B cell (primary cell): ENCODE data around the gene PDE6H. TPM values are rescaled to one million over a fixed set of nuclear protein-coding genes. Genes with fewer than 3 reads are reported as not detected.

Source experiments
- ATAC-seq: fragments of 200-7000 bp; cut with Tn5 transposase; one replicate; pipeline ENCODE4 v1.10.0; 2021; ENCODE audit warnings: low read depth, mild to moderate bottlenecking, moderate number of reproducible peaks, moderate library complexity
- CTCF ChIA-PET: fragments of 350-600 bp; sonication (Branson Sonifier 250); formaldehyde crosslinking; loops from one replicate; lab custom pipeline; 2021; ENCODE audit warnings: antibody characterized with exemption, inconsistent platforms; lab: Charles Lee
- POLR2A ChIA-PET: fragments of 350-600 bp; sonication (Branson Sonifier 250); formaldehyde crosslinking; loops from one replicate; lab custom pipeline; 2021; ENCODE audit warnings: antibody characterized with exemption; lab: Charles Lee
- DNase-seq: peaks from one replicate; pipeline ENCODE4 v3.0.0; 2013
- H2AFZ ChIP-seq: 2 replicates; pipeline ENCODE4 v1.6.1; 2012; ENCODE audit warnings: mild to moderate bottlenecking, low read depth, low read length; ENCODE audit not compliant: insufficient read depth, poor library complexity, severe bottlenecking
- H3K27ac ChIP-seq, 2 donors: 1 replicate in 1 of 2; 2 replicates in 1 of 2; pipeline ENCODE4 v1.5.1; 2012 to 2013; ENCODE audit warnings: low read length in 2 of 2, mild to moderate bottlenecking in 2 of 2, moderate library complexity in 1 of 2
- H3K27me3 ChIP-seq, 4 experiments: fragments of 200-600 bp in 1 of 4; sonication (generic) in 1 of 4; replicated peaks in 1 of 4; 1 replicate in 2 of 4; 2 replicates in 2 of 4; pipeline versions ENCODE4 v1.6.1 to v1.7.0; 2013 to 2016; ENCODE audit warnings: low read length in 3 of 4, mild to moderate bottlenecking in 2 of 4, mixed read lengths in 1 of 4, moderate library complexity in 1 of 4; ENCODE audit not compliant: insufficient read depth in 4 of 4, control insufficient read depth in 3 of 4; ENCODE audit errors: control extremely low read depth in 1 of 4
- H3K36me3 ChIP-seq, 2 experiments: replicated peaks in 1 of 2; 1 replicate in 1 of 2; 2 replicates in 1 of 2; pipeline versions ENCODE4 v1.6.1 to v1.7.1; 2013; ENCODE audit warnings: low read length in 1 of 2; ENCODE audit not compliant: insufficient read depth in 2 of 2, control insufficient read depth in 1 of 2; ENCODE audit errors: control extremely low read depth in 1 of 2, extremely low read depth in 1 of 2
- H3K4me1 ChIP-seq, 2 donors: fragments of 200-600 bp in 1 of 2; sonication (generic) in 1 of 2; 1 replicate in 1 of 2; 2 replicates in 1 of 2; pipeline versions ENCODE4 v1.5.1 to v1.6.1; 2013 to 2017; ENCODE audit warnings: low read length in 2 of 2; ENCODE audit not compliant: control insufficient read depth in 2 of 2, insufficient read depth in 2 of 2
- H3K4me2 ChIP-seq: replicated peaks from 2 replicates; pipeline ENCODE3; 2012; ENCODE audit warnings: mild to moderate bottlenecking, low read depth, low read length; ENCODE audit not compliant: poor library complexity, severe bottlenecking
- H3K4me3 ChIP-seq, 5 experiments: fragments of 200-600 bp in 1 of 5; sonication (generic) in 1 of 5; 1 replicate in 3 of 5; 2 replicates in 2 of 5; pipeline versions ENCODE4 v1.5.1 to v1.7.0; 2011 to 2016; ENCODE audit warnings: low read length in 4 of 5, mild to moderate bottlenecking in 4 of 5, low read depth in 2 of 5, control low read depth in 1 of 5, moderate library complexity in 1 of 5; ENCODE audit not compliant: insufficient read depth in 1 of 5; ENCODE audit errors: control extremely low read depth in 1 of 5, extremely low read depth in 1 of 5
- H3K79me2 ChIP-seq: fragments of 200-600 bp; sonication (generic); one replicate; pipeline ENCODE4 v1.6.0; 2016; ENCODE audit warnings: low read length; ENCODE audit not compliant: control insufficient read depth, insufficient read depth
- H3K9ac ChIP-seq: fragments of 200-600 bp; sonication (generic); 2 replicates; pipeline ENCODE4 v1.6.1; 2017; ENCODE audit warnings: mild to moderate bottlenecking, low read length, moderate library complexity
- H3K9me3 ChIP-seq, 3 donors: one replicate each; pipeline versions ENCODE4 v1.6.1 to v1.7.1; 2013; ENCODE audit warnings: low read length in 2 of 3; ENCODE audit not compliant: control insufficient read depth in 2 of 3, insufficient read depth in 1 of 3; ENCODE audit errors: control extremely low read depth in 1 of 3
- H4K20me1 ChIP-seq: 2 replicates; pipeline ENCODE4 v1.6.0; 2012; ENCODE audit warnings: mild to moderate bottlenecking, low read length; ENCODE audit not compliant: insufficient read depth, control insufficient read depth, poor library complexity, severe bottlenecking
- H3K27ac Mint-ChIP-seq: one replicate; pipeline ENCODE4 v1.8.0; 2021; ENCODE audit warnings: mixed read lengths
- H3K27me3 Mint-ChIP-seq: one replicate; pipeline ENCODE4 v1.8.0; 2021; ENCODE audit warnings: mixed read lengths
- H3K4me1 Mint-ChIP-seq: one replicate; pipeline ENCODE4 v1.8.0; 2021; ENCODE audit warnings: mixed read lengths
- H3K4me3 Mint-ChIP-seq: one replicate; pipeline ENCODE4 v1.8.0; 2021; ENCODE audit warnings: mixed read lengths
- H3K9me3 Mint-ChIP-seq: one replicate; pipeline ENCODE4 v1.8.0; 2022; ENCODE audit warnings: mixed read lengths; ENCODE audit not compliant: insufficient read depth
- CTCF ChIP-seq: fragments of 200-600 bp; IDR thresholded peaks from one replicate; pipeline ENCODE4 v1.8.0; 2022; ENCODE audit warnings: antibody characterized with exemption, mild to moderate bottlenecking
- EZH2 ChIP-seq: IDR thresholded peaks from 2 replicates; pipeline ENCODE4 v1.6.1; 2012; ENCODE audit warnings: borderline replicate concordance, low read depth, mild to moderate bottlenecking, moderate library complexity, low read length; ENCODE audit not compliant: insufficient read depth, poor library complexity, severe bottlenecking
- WGBS: methylation state at CpG from one replicate; pipeline ENCODE4 v1.1.5; 2013; ENCODE audit warnings: missing lambda C conversion rate; ENCODE audit not compliant: insufficient coverage; 5-methylcytosine and 5-hydroxymethylcytosine counted together
- intact Hi-C: fragments of 100-400 bp; cut with micrococcal nuclease; formaldehyde crosslinking; loops from one replicate; pipeline ENCODE4 v1.10.0; 2022
- polyA plus RNA-seq: library from polyadenylated mRNA; depleted of rRNA; stranded (reverse); fragments of >200 nt; gene quantifications from 2 replicates; pipeline ENCODE4 v1.2.3, GENCODE V29; 2012
- total RNA-seq, 2 donors: library from RNA; stranded (reverse); fragments of 120-200 nt in 1 of 2; gene quantifications; 1 replicate in 1 of 2; 2 replicates in 1 of 2; pipeline versions ENCODE4 v1.2.3 to v1.2.4, GENCODE V29; 2013 to 2022

Gene PDE6H
- total and polyA plus RNA-seq, 2 donors (not counting 1 experiment from before 2014, with no cell fraction given) = not detected

DNA sequence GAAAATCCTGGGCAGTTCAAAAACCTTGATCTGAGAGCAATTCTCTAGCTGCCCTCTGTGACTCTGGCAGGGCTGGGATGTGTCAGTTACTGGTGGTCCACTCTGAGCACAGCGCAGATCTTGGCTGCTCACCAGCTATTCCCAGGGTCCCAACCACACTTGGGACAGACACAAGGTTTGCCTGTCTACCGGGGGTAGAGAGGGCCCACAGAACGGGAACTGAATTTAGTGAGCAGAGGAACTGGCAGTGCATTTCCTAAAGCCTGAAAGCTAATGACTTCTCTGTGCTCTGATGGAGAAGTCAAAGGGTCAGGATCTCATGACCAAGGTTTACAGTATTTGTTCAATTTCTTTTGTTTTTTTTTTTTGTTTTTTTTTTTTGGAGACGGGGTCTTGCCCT lies 2.6 kb downstream of the PDE6H start:
- H3K4me3 Mint-ChIP-seq = no peak overlapping the region
- Histone ChIP-seq H3K4me1 (peaks cover 7 to 17% of the 10 kb centered on the region in 2 donors), H3K27me3 (no peaks in the 10 kb centered on the region), H3K9me3 (no peaks in the 10 kb centered on the region), H2AFZ (no peak overlapping the region), H3K27ac (no peak overlapping the region), H4K20me1 (no peaks in the 10 kb centered on the region), H3K36me3 (no peaks in the 10 kb centered on the region), H3K4me2 (no peak overlapping the region), H3K4me3 (no peak overlapping the region), H3K79me2 (no peaks in the 10 kb centered on the region), H3K9ac (no peak overlapping the region)
- H3K27me3 Mint-ChIP-seq = no peaks in the 10 kb centered on the region
- intact Hi-C loops = no loop called here
- DNase-seq (no peak), ATAC-seq (no peak)
- ChIA-PET POLR2A (no interaction called here), CTCF (interaction anchor here (0.9 kb wide), 1 partner anchor 20 kb away, joined by 3 read pairs; no protein-coding TSS in a partner anchor)
- TF ChIP-seq EZH2 (no peak), CTCF (no peak)
- WGBS = 81% methylated on average over 3 of the region's 4 CpGs
- H3K27ac Mint-ChIP-seq = no peak overlapping the region
- peaks cover 14% of the 10 kb centered on the region for H3K4me1 Mint-ChIP-seq
- H3K9me3 Mint-ChIP-seq = no peaks in the 10 kb centered on the region

GRCh38 chr12:14976658-14977057 lies 3.8 kb downstream of the PDE6H start:
- Mint-ChIP-seq H3K9me3 (no peaks in the 10 kb centered on the region), H3K27ac (no peak overlapping the region), H3K4me3 (no peak overlapping the region), H3K4me1 (peaks cover 24% of the 10 kb centered on the region), H3K27me3 (no peaks in the 10 kb centered on the region)
- POLR2A ChIA-PET = no interaction called here
- Histone ChIP-seq H3K4me2 (no peak overlapping the region), H3K79me2 (peaks cover 5% of the 10 kb centered on the region), H3K4me3 (no peak overlapping the region), H3K9ac (no peak overlapping the region), H2AFZ (no peak overlapping the region), H3K4me1 (peaks cover 15 to 29% of the 10 kb centered on the region in 2 donors), H3K27me3 (no peaks in the 10 kb centered on the region), H4K20me1 (no peaks in the 10 kb centered on the region), H3K9me3 (no peaks in the 10 kb centered on the region), H3K27ac (no peak overlapping the region), H3K36me3 (no peaks in the 10 kb centered on the region)
- WGBS = no CpG with 5 or more reads among the region's 3 CpGs
- TF ChIP-seq EZH2 (no peak), CTCF (no peak)
- intact Hi-C loops = no loop called here
- CTCF ChIA-PET = no interaction called here
- no peak for ATAC-seq
- no peak for DNase-seq
